ENCODE data around the gene USP20. TPM values are rescaled to one million over a fixed set of nuclear protein-coding genes. Genes with fewer than 3 reads are reported as not detected.

Gene USP20
- total RNA-seq, 2 experiments from 2014 or later = 14.4 to 24.1 TPM

DNA sequence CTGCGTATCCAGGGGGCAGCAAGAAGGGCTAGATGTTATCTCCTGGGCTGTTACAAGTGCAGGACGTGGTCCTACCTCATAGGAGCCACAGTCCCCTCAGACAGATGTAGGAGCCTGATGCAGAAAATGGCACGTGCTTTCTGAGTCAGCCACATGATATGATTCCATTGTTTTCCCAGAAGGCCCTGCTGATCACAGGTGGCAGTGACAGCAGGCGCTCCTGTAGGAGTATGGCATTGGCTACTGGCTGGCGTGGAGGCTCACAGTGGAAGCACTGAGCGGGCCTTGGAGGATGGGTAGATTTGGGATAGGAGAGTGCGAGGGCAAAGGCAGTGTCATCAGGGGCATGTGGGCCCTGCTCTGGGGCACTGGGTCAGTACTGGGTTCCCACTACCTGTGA, 21.9 kb downstream of the USP20 start:
- ChIA-PET POLR2A (interaction anchor here (0.6 kb wide), 1 partner anchor 264 kb away, joined by 3 read pairs; no protein-coding TSS in a partner anchor), CTCF (ENCODE audit: unreplicated experiment) (no interaction called here)
- no peaks in the 10 kb centered on the region for H3K9me3 ChIP-seq (ENCODE audit: low read length)
- no peaks in the 10 kb centered on the region for H3K9me2 ChIP-seq (ENCODE audit: insufficient read depth, low read length)
- no peak overlapping the region for H2AFZ ChIP-seq (ENCODE audit: low read length)
- H3K27ac ChIP-seq (ENCODE audit: low read depth, low read length, poor library complexity, severe bottlenecking) = no peak overlapping the region
- no peak for DNase-seq (ENCODE audit: low spot score)
- H3K4me1 ChIP-seq (ENCODE audit: insufficient read depth, low read length, poor library complexity, severe bottlenecking) = no peaks in the 10 kb centered on the region
- TF ChIP-seq EZH2phosphoT487 (IDR thresholded peaks at IDR 0.05; ENCODE audit: borderline replicate concordance, low read depth, low read length) = no peak
- TF ChIP-seq, protein P1, sequence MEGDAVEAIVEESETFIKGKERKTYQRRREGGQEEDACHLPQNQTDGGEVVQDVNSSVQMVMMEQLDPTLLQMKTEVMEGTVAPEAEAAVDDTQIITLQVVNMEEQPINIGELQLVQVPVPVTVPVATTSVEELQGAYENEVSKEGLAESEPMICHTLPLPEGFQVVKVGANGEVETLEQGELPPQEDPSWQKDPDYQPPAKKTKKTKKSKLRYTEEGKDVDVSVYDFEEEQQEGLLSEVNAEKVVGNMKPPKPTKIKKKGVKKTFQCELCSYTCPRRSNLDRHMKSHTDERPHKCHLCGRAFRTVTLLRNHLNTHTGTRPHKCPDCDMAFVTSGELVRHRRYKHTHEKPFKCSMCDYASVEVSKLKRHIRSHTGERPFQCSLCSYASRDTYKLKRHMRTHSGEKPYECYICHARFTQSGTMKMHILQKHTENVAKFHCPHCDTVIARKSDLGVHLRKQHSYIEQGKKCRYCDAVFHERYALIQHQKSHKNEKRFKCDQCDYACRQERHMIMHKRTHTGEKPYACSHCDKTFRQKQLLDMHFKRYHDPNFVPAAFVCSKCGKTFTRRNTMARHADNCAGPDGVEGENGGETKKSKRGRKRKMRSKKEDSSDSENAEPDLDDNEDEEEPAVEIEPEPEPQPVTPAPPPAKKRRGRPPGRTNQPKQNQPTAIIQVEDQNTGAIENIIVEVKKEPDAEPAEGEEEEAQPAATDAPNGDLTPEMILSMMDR (conservative IDR thresholded peaks at IDR 0.05; ENCODE audit: low read length) = no peak
- no peaks in the 10 kb centered on the region for H3K79me2 ChIP-seq (ENCODE audit: insufficient read depth, low read depth, low read length)
- no peak overlapping the region for H3K4me2 ChIP-seq (ENCODE audit: low read length)
- intact Hi-C loops (cut with micrococcal nuclease; ENCODE audit: unreplicated experiment) = no loop called here
- no peak overlapping the region for H3K4me3 ChIP-seq (ENCODE audit: low read depth, low read length, poor library complexity, severe bottlenecking)
- BruUV-seq (replicated peaks) = no TSS peak
- H3K36me3 ChIP-seq (ENCODE audit: insufficient read depth, low read length) = peaks cover 41% of the 10 kb centered on the region
- no peaks in the 10 kb centered on the region for H4K20me1 ChIP-seq (ENCODE audit: insufficient read depth, low read length)

DNA sequence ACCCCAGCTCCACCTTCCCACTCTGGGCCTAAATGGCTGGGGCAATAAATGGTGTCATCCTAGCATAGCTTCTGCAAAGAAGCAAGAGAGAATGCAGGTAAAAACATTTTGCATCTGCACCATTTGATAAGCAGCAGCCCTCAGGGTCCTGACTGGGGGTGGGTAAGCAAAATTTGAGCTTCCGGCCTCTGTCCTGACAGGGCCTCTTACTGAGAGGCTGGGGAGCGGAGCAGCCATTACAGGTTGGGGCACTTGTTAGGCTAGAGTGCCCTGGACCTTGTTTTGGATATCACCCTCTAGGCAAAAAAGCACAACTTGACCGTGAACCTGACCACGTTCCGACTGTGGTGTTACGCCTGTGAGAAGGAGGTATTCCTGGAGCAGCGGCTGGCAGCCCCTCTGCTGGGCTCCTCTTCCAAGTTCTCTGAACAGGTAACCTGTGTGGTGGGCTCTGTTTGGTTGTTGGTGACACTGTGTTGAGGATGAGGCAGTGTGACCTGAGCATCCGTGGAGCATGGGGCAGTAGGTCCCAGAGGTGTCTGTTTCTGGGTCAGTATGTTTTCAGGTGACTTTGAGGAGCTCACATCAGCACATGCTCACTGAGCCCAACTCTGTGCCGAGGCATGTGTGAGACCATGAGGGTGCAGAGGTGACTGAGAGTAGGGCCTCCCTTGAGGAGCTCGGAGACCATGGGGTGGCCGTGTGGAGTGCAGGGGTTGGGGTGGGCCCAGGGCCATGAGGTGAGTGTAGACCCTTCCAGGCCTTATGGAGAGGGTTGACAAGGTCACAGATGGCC, 23.1 kb downstream of the USP20 start:
- CTCF ChIA-PET (ENCODE audit: unreplicated experiment) = no interaction called here
- TF ChIP-seq, protein P1 (conservative IDR thresholded peaks at IDR 0.05; ENCODE audit: low read length) = no peak
- TF ChIP-seq EZH2phosphoT487 (IDR thresholded peaks at IDR 0.05; ENCODE audit: borderline replicate concordance, low read depth, low read length) = no peak
- Histone ChIP-seq H3K4me2 (ENCODE audit: low read length) (no peak overlapping the region), H3K9me3 (ENCODE audit: low read length) (no peaks in the 10 kb centered on the region), H2AFZ (ENCODE audit: low read length) (no peak overlapping the region), H4K20me1 (ENCODE audit: insufficient read depth, low read length) (no peaks in the 10 kb centered on the region), H3K27ac (ENCODE audit: low read depth, low read length, poor library complexity, severe bottlenecking) (no peak overlapping the region), H3K4me3 (ENCODE audit: low read depth, low read length, poor library complexity, severe bottlenecking) (no peak overlapping the region), H3K9me2 (ENCODE audit: insufficient read depth, low read length) (no peaks in the 10 kb centered on the region), H3K36me3 (ENCODE audit: insufficient read depth, low read length) (peaks cover 34% of the 10 kb centered on the region), H3K79me2 (ENCODE audit: insufficient read depth, low read depth, low read length) (no peaks in the 10 kb centered on the region), H3K4me1 (ENCODE audit: insufficient read depth, low read length, poor library complexity, severe bottlenecking) (peaks cover 5% of the 10 kb centered on the region)
- POLR2A ChIA-PET = no interaction called here
- no peak for DNase-seq (ENCODE audit: low spot score)
- BruUV-seq (replicated peaks) = no TSS peak
- intact Hi-C loops (cut with micrococcal nuclease; ENCODE audit: unreplicated experiment) = no loop called here

Data from OCI-LY7 (cell line).